ENCODE results near the gene GPR39. TPM values are rescaled to one million over a fixed set of nuclear protein-coding genes. Genes with fewer than 3 reads are reported as not detected.

The GPR39 gene
- total and polyA plus RNA-seq, 2 donors (not counting 1 experiment from before 2014, with no cell fraction given) = not detected

- intact Hi-C loops (cut with micrococcal nuclease) = no loop called here
- ChIA-PET CTCF (no interaction called here), POLR2A (no interaction called here)
- Histone ChIP-seq H2AFZ (ENCODE audit: insufficient read depth, low read depth, low read length, poor library complexity, severe bottlenecking) (no peak overlapping the region), H3K4me3 (ENCODE audit: control extremely low read depth in 1 of 5, extremely low read depth in 1 of 5, insufficient read depth in 1 of 5, low read depth in 2 of 5, low read length in 4 of 5) (no peak overlapping the region), H3K36me3 (replicated peaks in 1 of 2; ENCODE audit: control extremely low read depth in 1 of 2, control insufficient read depth in 1 of 2, extremely low read depth in 1 of 2, insufficient read depth in 2 of 2, low read length in 1 of 2) (no peaks in the 10 kb centered on the region), H3K4me2 (replicated peaks; ENCODE audit: low read depth, low read length, poor library complexity, severe bottlenecking) (no peak overlapping the region), H3K27me3 (replicated peaks in 1 of 4; ENCODE audit: control extremely low read depth in 1 of 4, control insufficient read depth in 3 of 4, insufficient read depth in 4 of 4, low read length in 3 of 4) (no peaks in the 10 kb centered on the region), H3K79me2 (ENCODE audit: control insufficient read depth, insufficient read depth, low read length) (no peaks in the 10 kb centered on the region), H3K9ac (ENCODE audit: low read length) (no peak overlapping the region), H3K27ac (ENCODE audit: low read length in 2 of 2) (no peak overlapping the region), H3K4me1 (ENCODE audit: control insufficient read depth in 2 of 2, insufficient read depth in 2 of 2, low read length in 2 of 2) (no peaks in the 10 kb centered on the region), H3K9me3 (ENCODE audit: control extremely low read depth in 1 of 3, control insufficient read depth in 2 of 3, insufficient read depth in 1 of 3, low read length in 2 of 3) (no peaks in the 10 kb centered on the region), H4K20me1 (ENCODE audit: control insufficient read depth, insufficient read depth, low read length, poor library complexity, severe bottlenecking) (no peaks in the 10 kb centered on the region)
- Mint-ChIP-seq H3K9me3 (ENCODE audit: insufficient read depth) (no peaks in the 10 kb centered on the region), H3K4me1 (no peaks in the 10 kb centered on the region), H3K4me3 (no peak overlapping the region), H3K27me3 (peaks cover 11% of the 10 kb centered on the region), H3K27ac (no peak overlapping the region)
- ATAC-seq (ENCODE audit: low read depth) (no peak), DNase-seq (no peak)
- TF ChIP-seq CTCF (IDR thresholded peaks at IDR 0.05) = no peak
- TF ChIP-seq EZH2 (IDR thresholded peaks at IDR 0.05; ENCODE audit: borderline replicate concordance, insufficient read depth, low read depth, low read length, poor library complexity, severe bottlenecking) = no peak
- 95% methylated on average over 3 of the region's 5 CpGs for WGBS (ENCODE audit: insufficient coverage)
These were observed 10.1 kb downstream of the GPR39 start for GRCh38 chr2:132426656-132427055.

GRCh38 chr2:132429351-132429750 lies 12.7 kb downstream of the GPR39 start:
- Mint-ChIP-seq H3K4me1 (no peaks in the 10 kb centered on the region), H3K27ac (no peak overlapping the region), H3K4me3 (no peak overlapping the region), H3K9me3 (ENCODE audit: insufficient read depth) (no peaks in the 10 kb centered on the region), H3K27me3 (peaks cover 4% of the 10 kb centered on the region)
- ATAC-seq (ENCODE audit: low read depth) (no peak), DNase-seq (no peak)
- Histone ChIP-seq H3K4me1 (ENCODE audit: control insufficient read depth in 2 of 2, insufficient read depth in 2 of 2, low read length in 2 of 2) (no peaks in the 10 kb centered on the region), H3K4me3 (ENCODE audit: control extremely low read depth in 1 of 5, extremely low read depth in 1 of 5, insufficient read depth in 1 of 5, low read depth in 2 of 5, low read length in 4 of 5) (no peak overlapping the region), H3K27ac (ENCODE audit: low read length in 2 of 2) (no peak overlapping the region), H3K27me3 (replicated peaks in 1 of 4; ENCODE audit: control extremely low read depth in 1 of 4, control insufficient read depth in 3 of 4, insufficient read depth in 4 of 4, low read length in 3 of 4) (no peaks in the 10 kb centered on the region), H3K79me2 (ENCODE audit: control insufficient read depth, insufficient read depth, low read length) (no peaks in the 10 kb centered on the region), H3K9ac (ENCODE audit: low read length) (no peak overlapping the region), H3K4me2 (replicated peaks; ENCODE audit: low read depth, low read length, poor library complexity, severe bottlenecking) (no peak overlapping the region), H2AFZ (ENCODE audit: insufficient read depth, low read depth, low read length, poor library complexity, severe bottlenecking) (no peak overlapping the region), H3K36me3 (replicated peaks in 1 of 2; ENCODE audit: control extremely low read depth in 1 of 2, control insufficient read depth in 1 of 2, extremely low read depth in 1 of 2, insufficient read depth in 2 of 2, low read length in 1 of 2) (no peaks in the 10 kb centered on the region), H3K9me3 (ENCODE audit: control extremely low read depth in 1 of 3, control insufficient read depth in 2 of 3, insufficient read depth in 1 of 3, low read length in 2 of 3) (peaks cover 0 to 3% (median 0%) of the 10 kb centered on the region in 3 donors), H4K20me1 (ENCODE audit: control insufficient read depth, insufficient read depth, low read length, poor library complexity, severe bottlenecking) (no peaks in the 10 kb centered on the region)
- WGBS (ENCODE audit: insufficient coverage) = 80% methylated on average over 2 of the region's 2 CpGs
- CTCF ChIA-PET = no interaction called here
- POLR2A ChIA-PET = no interaction called here
- intact Hi-C loops (cut with micrococcal nuclease) = no loop called here
- TF ChIP-seq CTCF (IDR thresholded peaks at IDR 0.05) (no peak), EZH2 (IDR thresholded peaks at IDR 0.05; ENCODE audit: borderline replicate concordance, insufficient read depth, low read depth, low read length, poor library complexity, severe bottlenecking) (no peak)

Data from B cell (primary cell).